A673 (cell line): Measurements from ENCODE around the gene EPB41L5. TPM values are rescaled to one million over a fixed set of nuclear protein-coding genes. Genes with fewer than 3 reads are reported as not detected.

Source experiments
- BruUV-seq: library from RNA; stranded (reverse); fragments of 400-500 nt; replicated peaks from 2 replicates; lab custom pipeline; 2021; lab: Mats Ljungman, UMichigan
- CTCF ChIA-PET: fragments of 300-600 bp; sonication (Branson Sonifier 250); formaldehyde crosslinking; loops from one replicate; lab custom pipeline; 2022; ENCODE audit warnings: antibody characterized with exemption; lab: Charles Lee
- POLR2A ChIA-PET: fragments of 300-600 bp; sonication (Branson Sonifier 250); formaldehyde crosslinking; loops from one replicate; lab custom pipeline; 2022; ENCODE audit warnings: antibody characterized with exemption; ENCODE audit not compliant: low non-redundant PET; lab: Charles Lee
- DNase-seq: peaks from one replicate; pipeline ENCODE4 v3.0.0-alpha.2; 2015; ENCODE audit warnings: low spot score
- H3K27ac ChIP-seq: fragments of 200-600 bp; sonication (generic); 2 replicates; pipeline ENCODE4 v1.5.1; 2016; ENCODE audit warnings: mixed run types, low read depth, mild to moderate bottlenecking, mixed read lengths, antibody characterized with exemption, low read length; ENCODE audit not compliant: poor library complexity, severe bottlenecking
- H3K27me3 ChIP-seq: fragments of 200-600 bp; sonication (generic); replicated peaks from 2 replicates; pipeline ENCODE4 v1.6.1; 2017; ENCODE audit warnings: mixed run types, low read depth, mild to moderate bottlenecking, mixed read lengths, antibody characterized with exemption, low read length; ENCODE audit not compliant: insufficient read depth, poor library complexity
- H3K36me3 ChIP-seq: fragments of 200-600 bp; sonication (generic); 2 replicates; pipeline ENCODE4 v1.6.1; 2016; ENCODE audit warnings: mixed run types, mild to moderate bottlenecking, mixed read lengths, antibody characterized with exemption, low read length; ENCODE audit not compliant: insufficient read depth, poor library complexity, severe bottlenecking
- H3K4me1 ChIP-seq: fragments of 200-600 bp; sonication (generic); 2 replicates; pipeline ENCODE4 v1.6.1; 2017; ENCODE audit warnings: mixed run types, mild to moderate bottlenecking, mixed read lengths, antibody characterized with exemption, low read length; ENCODE audit not compliant: insufficient read depth, poor library complexity, severe bottlenecking
- H3K4me3 ChIP-seq: fragments of 200-600 bp; sonication (generic); 2 replicates; pipeline ENCODE4 v1.5.1; 2016; ENCODE audit warnings: low read depth, mixed run types, mild to moderate bottlenecking, mixed read lengths, low read length; ENCODE audit not compliant: poor library complexity, severe bottlenecking
- H3K9me3 ChIP-seq: fragments of 200-600 bp; sonication (generic); 2 replicates; pipeline ENCODE4 v1.6.1; 2016; ENCODE audit warnings: mixed run types, low read depth, mild to moderate bottlenecking, mixed read lengths, antibody characterized with exemption, low read length; ENCODE audit not compliant: poor library complexity, severe bottlenecking
- CTCF ChIP-seq: fragments of 300-800, 200-600 bp; sonication (generic); conservative IDR thresholded peaks from 2 replicates; pipeline ENCODE4 v1.5.1; 2017; ENCODE audit warnings: low read depth, mild to moderate bottlenecking, antibody characterized with exemption, low read length, moderate library complexity, mixed read lengths
- EZH2 ChIP-seq: fragments of 200-600 bp; sonication (generic); IDR thresholded peaks from 2 replicates; pipeline ENCODE4 v1.6.1; 2017; ENCODE audit warnings: borderline replicate concordance, low read depth, mild to moderate bottlenecking, mixed read lengths, antibody characterized with exemption, low read length; ENCODE audit not compliant: poor library complexity, severe bottlenecking
- intact Hi-C: fragments of 100-400 bp; cut with micrococcal nuclease; formaldehyde crosslinking; loops from one replicate; pipeline ENCODE4 v1.10.0; 2022; ENCODE audit not compliant: unreplicated experiment
- total RNA-seq: library from RNA; stranded (reverse); gene quantifications from 2 replicates; pipeline ENCODE4 v1.2.3, GENCODE V29; 2021

Gene EPB41L5
- total RNA-seq, 1 experiment from 2014 or later = 26.5 TPM

GRCh38 chr2:120075545-120075944 lies 62.7 kb downstream of the EPB41L5 start:
- H3K36me3 ChIP-seq = peaks cover 2% of the 10 kb centered on the region
- intact Hi-C loops = no loop called here
- H3K9me3 ChIP-seq = no peaks in the 10 kb centered on the region
- H3K27me3 ChIP-seq = no peaks in the 10 kb centered on the region
- BruUV-seq = no TSS peak
- no peaks in the 10 kb centered on the region for H3K4me1 ChIP-seq
- TF ChIP-seq CTCF (no peak), EZH2 (no peak)
- POLR2A ChIA-PET = no interaction called here
- CTCF ChIA-PET = no interaction called here
- DNase-seq = no peak
- no peak overlapping the region for H3K27ac ChIP-seq
- no peak overlapping the region for H3K4me3 ChIP-seq

- intact Hi-C loops = no loop called here
- CTCF ChIA-PET = no interaction called here
- no peak for DNase-seq
- H3K4me1 ChIP-seq = no peaks in the 10 kb centered on the region
- no peak overlapping the region for H3K27ac ChIP-seq
- POLR2A ChIA-PET = no interaction called here
- peaks cover 2% of the 10 kb centered on the region for H3K36me3 ChIP-seq
- TF ChIP-seq EZH2 (no peak), CTCF (no peak)
- BruUV-seq = no TSS peak
- no peaks in the 10 kb centered on the region for H3K27me3 ChIP-seq
- no peak overlapping the region for H3K4me3 ChIP-seq
- no peaks in the 10 kb centered on the region for H3K9me3 ChIP-seq
Measured at GRCh38 chr2:120077896-120078295, 65.0 kb downstream of the EPB41L5 start.

- H3K27ac ChIP-seq = no peak overlapping the region
- no peaks in the 10 kb centered on the region for H3K9me3 ChIP-seq
- no peak overlapping the region for H3K4me3 ChIP-seq
- CTCF ChIA-PET = no interaction called here
- POLR2A ChIA-PET = no interaction called here
- no TSS peak for BruUV-seq
- TF ChIP-seq CTCF (no peak), EZH2 (no peak)
- no peak for DNase-seq
- peaks cover 2% of the 10 kb centered on the region for H3K36me3 ChIP-seq
- H3K4me1 ChIP-seq = no peaks in the 10 kb centered on the region
- intact Hi-C loops = no loop called here
- H3K27me3 ChIP-seq = no peaks in the 10 kb centered on the region
Measured at GRCh38 chr2:120079647-120080046, 66.8 kb downstream of the EPB41L5 start.
